NCI-H2227 (cell line): ENCODE data around the gene PTPN11.

Experiments
- DNase-seq: peaks from one replicate; lab custom pipeline; 2025; ENCODE audit not compliant: unreplicated experiment; lab: John Stamatoyannopoulos, UW

Gene PTPN11

DNA sequence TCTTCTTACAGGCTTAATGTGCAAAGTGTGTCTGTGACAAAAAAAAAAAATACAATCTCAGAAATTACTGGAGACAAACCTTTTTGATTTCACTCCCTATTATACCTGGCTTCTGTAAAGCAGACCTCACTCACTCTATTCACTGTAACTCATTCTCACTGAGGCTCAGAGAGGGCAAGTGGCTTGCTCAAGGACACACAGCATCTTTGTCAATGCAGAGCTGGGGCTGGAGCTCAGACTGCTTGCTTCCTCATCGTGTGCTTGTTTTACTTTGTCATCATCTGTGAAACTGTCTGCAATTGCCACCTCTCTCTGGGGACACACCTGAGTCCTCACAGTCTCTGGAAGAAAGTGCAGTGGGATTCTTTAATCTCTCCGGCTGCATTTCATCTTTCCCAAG, 120.0 kb downstream of the PTPN11 start:
- no peak for DNase-seq

DNA sequence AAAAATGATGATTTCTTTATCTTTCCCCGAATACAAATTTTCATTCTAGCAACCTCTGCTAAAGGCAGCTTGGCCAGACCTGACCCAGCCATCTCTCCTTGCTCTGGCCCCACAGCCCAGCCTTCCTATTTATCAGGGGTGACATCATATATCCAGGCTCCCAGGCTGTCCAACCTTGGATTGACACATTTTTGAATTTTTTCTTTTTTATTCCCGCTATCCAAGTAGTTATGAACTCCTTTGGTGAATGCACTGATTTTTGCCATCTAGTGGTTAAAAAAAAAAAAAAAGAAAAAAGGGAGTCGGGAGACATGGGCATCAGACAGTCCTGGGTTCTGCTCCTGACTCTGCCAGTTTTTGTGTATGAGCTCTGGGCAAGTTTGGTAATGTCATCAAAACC, 120.5 kb downstream of the PTPN11 start:
- DNase-seq = no peak

DNA sequence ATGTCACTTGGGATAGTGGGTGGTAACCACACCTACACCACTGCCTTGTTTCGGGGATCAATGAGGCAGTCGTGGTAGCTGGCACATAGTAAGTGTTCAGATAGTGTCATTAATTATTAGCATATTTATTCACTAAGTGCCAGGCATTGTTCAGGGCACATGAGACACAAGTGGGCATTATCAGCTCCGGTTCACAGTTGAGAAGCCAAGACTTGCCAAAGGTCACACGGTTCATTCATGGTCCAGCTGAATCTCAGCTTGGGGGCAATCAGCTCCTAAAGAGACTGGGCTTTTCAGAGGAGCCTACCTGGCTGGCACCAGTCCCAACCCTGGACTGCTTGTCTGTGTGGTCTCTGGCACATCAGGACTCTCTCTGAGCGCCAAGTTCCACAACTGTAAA, 121.3 kb downstream of the PTPN11 start:
- DNase-seq = no peak

GRCh38 chr12:112543751-112544150, 125.0 kb downstream of the PTPN11 start:
- no peak for DNase-seq

DNA sequence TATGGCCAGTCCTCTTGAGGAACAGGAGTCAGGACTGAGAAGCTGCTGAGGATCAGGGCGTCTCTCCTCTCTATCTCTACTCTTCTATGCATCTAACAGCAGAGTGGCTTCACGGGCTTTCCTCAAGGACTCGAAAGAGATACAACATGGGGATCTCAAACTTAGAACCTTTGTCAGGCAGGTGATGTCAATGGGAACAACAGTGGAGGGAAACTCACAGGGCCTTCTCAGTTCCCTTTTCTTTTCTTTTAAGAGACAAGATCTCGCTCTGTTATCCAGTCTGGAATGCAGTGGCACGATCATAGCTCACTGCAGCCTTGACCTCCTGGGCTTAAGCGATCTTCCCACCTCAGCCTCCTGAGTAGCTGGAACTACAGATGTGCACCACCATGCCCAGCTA, 127.6 kb downstream of the PTPN11 start:
- no peak for DNase-seq

DNA sequence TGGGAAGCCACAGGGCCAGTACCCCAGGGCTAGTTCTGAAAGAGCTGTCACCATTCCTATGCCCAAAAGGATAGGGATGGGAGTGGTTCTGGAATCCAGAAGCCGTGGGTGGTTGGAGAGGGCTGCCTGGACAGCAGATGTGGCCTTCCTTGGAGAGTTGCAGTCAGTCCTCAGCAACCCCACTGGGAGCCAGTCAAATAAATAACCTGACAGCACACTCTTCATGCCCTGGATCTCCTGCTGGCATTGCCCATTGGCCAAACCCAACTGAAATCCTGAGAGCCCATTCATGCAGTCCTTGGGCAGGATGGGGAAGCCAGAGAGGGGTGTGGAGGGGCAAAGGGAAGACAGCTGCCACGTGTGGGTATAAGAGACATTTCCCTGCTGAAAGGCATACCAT, 128.2 kb downstream of the PTPN11 start:
- DNase-seq = no peak

DNA sequence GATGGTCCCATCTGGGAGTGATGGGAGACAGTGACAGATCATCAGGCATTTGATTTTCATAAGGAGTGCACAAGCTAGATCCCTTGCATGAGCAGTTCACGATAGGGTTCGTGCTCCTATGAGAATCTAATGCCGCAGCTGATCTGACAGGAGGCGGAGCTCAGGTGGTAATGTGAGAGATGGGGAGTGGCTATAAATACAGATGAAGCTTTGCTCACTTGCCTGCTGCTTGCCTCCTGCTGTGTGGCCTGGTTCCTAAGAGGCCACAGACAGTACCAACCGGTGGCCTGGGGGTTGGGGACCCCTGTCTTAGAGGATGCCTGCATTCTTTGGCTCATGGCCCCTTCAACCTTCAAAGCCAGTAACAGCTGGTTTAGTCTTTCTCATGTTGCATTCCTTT, 130.3 kb downstream of the PTPN11 start:
- DNase-seq = no peak

DNA sequence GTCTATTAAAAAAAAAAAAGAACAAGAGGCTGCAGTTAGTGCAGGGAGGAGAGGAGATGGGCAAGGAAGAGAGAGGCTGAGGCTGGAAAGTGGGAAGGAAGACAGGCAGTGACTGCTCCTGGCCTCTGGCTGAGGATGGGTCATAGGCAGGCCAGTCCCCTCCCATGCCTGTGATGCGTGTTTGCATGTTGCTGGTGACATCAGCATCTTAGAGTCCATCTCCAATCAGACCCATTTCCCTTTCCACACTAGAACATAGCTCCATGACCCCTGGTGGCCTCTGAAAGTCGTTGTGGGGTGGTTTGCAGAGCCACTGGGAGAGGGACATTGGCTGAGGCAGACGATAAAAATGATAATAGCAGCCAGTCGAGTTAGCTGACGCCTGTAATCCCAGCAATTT, 132.9 kb downstream of the PTPN11 start:
- no peak for DNase-seq

GRCh38 chr12:112555621-112556233, 137.0 kb downstream of the PTPN11 start:
- no peak for DNase-seq

- peak; percentile 93 for DNase-seq
These were observed 139.3 kb downstream of the PTPN11 start for GRCh38 chr12:112557951-112558630.
